Muscle of leg (tissue), 11 donors: ENCODE results near the gene HOXC6. TPM values are rescaled to one million over a fixed set of nuclear protein-coding genes. Genes with fewer than 3 reads are reported as not detected.
A peak's percentile ranks its signal among the peaks of the same experiment; 100 is the strongest.

Experiments used
- DNase-seq: peaks from one replicate; pipeline ENCODE4 v3.0.0; 2013
- H3K27ac ChIP-seq: one replicate; pipeline ENCODE4 v1.5.1; 2013; ENCODE audit warnings: mild to moderate bottlenecking, low read length, control low read depth
- H3K27me3 ChIP-seq: one replicate; pipeline ENCODE4 v1.6.1; 2013; ENCODE audit warnings: low read length; ENCODE audit not compliant: control insufficient read depth, insufficient read depth
- H3K36me3 ChIP-seq: one replicate; pipeline ENCODE4 v1.6.1; 2013; ENCODE audit warnings: low read length; ENCODE audit not compliant: control insufficient read depth, insufficient read depth
- H3K4me1 ChIP-seq: one replicate; pipeline ENCODE4 v1.6.1; 2013; ENCODE audit warnings: low read length; ENCODE audit not compliant: control insufficient read depth, insufficient read depth
- H3K4me3 ChIP-seq: one replicate; pipeline ENCODE4 v1.5.1; 2013; ENCODE audit warnings: low read length, control low read depth
- H3K9me3 ChIP-seq: replicated peaks from 2 replicates; pipeline ENCODE4 v1.6.1; 2013; ENCODE audit warnings: low read depth, low read length; ENCODE audit not compliant: control insufficient read depth
- WGBS: methylation state at CpG from one replicate; pipeline ENCODE4 v1.1.5; 2013; ENCODE audit warnings: missing lambda C conversion rate; ENCODE audit not compliant: insufficient coverage; 5-methylcytosine and 5-hydroxymethylcytosine counted together
- polyA plus RNA-seq, 8 donors: library from polyadenylated mRNA; unstranded; fragments of 120-200 nt; gene quantifications; one replicate each; pipeline versions ENCODE4 v1.2.1 to v1.2.3, GENCODE V29; 2013; ENCODE audit warnings: inconsistent platforms in 1 of 8, low replicate concordance in 1 of 8; ENCODE audit not compliant: insufficient read length in 8 of 8, insufficient read depth in 1 of 8
- total RNA-seq: library from RNA; stranded (reverse); fragments of 120-200 nt; gene quantifications from one replicate; pipeline ENCODE4 v1.2.4, GENCODE V29; 2013

HOXC6 gene
- total and polyA plus RNA-seq, 9 donors, result 4.1 to 22.5 (median 16.0) TPM

- peak overlapping the region; percentile 42 for H3K4me3 ChIP-seq
- H3K9me3 ChIP-seq, result no peaks in the 10 kb centered on the region
- H3K36me3 ChIP-seq, result peaks cover 8% of the 10 kb centered on the region
- WGBS, result 19% methylated on average over 30 of the region's 51 CpGs
- DNase-seq, result no peak
- H3K4me1 ChIP-seq, result peaks cover 62% of the 10 kb centered on the region
- H3K27ac ChIP-seq, result peak overlapping the region; percentile 54
- peaks cover 65% of the 10 kb centered on the region for H3K27me3 ChIP-seq
Observed at GRCh38 chr12:54009171-54010052, 18.8 kb upstream of the HOXC6 start.

DNA sequence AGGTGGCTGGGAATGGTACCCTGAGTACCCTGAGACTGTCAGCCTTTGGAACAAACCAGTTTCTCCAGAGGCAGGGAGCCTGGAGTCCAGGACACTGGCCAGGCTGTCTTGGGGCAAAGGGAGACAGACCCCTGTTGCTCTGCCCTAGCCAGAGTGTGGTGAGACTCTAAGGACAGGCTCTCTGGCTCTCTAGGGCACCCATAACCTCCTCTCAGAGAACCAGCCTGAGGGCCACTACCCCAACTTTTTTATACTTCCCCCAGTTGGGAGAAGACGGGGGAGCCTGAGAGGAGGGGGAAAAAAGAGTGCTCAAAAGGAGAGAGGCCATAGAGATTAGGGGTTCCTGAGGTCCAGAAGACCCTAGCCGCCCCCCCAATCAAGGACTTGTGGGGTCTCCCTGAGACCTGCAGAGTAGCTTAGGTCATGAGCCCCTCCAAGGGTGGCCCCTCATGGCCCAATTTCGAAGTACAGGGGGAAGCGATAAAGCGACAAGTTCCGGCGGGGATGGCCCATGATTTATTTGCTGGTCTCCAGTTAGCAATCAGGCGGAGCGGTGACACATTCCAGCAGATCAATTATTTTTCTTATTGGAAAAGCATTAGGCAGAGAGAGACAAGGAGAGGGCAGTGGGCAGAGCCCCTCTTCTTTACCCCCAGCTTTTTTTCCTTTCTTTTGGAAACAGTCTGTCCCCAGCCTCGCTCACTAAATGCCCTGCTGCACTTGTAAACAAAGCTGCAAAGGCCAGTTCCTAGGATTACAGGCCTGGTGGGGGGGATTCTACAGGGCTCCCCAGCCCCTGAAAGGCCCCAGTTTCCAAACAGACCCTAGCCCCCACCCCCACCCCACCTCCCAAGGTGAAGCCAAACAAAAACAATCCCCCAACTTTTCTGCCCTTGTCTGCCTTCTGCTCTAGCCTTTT lies 17.9 kb upstream of the HOXC6 start:
- 79% methylated on average over 1 of the region's 10 CpGs for WGBS
- peak overlapping the region; percentile 42 for H3K4me3 ChIP-seq
- H3K27ac ChIP-seq, result peak overlapping the region; percentile 54
- peaks cover 8% of the 10 kb centered on the region for H3K36me3 ChIP-seq
- no peaks in the 10 kb centered on the region for H3K9me3 ChIP-seq
- peaks cover 62% of the 10 kb centered on the region for H3K4me1 ChIP-seq
- peaks cover 67% of the 10 kb centered on the region for H3K27me3 ChIP-seq
- no peak for DNase-seq

DNA sequence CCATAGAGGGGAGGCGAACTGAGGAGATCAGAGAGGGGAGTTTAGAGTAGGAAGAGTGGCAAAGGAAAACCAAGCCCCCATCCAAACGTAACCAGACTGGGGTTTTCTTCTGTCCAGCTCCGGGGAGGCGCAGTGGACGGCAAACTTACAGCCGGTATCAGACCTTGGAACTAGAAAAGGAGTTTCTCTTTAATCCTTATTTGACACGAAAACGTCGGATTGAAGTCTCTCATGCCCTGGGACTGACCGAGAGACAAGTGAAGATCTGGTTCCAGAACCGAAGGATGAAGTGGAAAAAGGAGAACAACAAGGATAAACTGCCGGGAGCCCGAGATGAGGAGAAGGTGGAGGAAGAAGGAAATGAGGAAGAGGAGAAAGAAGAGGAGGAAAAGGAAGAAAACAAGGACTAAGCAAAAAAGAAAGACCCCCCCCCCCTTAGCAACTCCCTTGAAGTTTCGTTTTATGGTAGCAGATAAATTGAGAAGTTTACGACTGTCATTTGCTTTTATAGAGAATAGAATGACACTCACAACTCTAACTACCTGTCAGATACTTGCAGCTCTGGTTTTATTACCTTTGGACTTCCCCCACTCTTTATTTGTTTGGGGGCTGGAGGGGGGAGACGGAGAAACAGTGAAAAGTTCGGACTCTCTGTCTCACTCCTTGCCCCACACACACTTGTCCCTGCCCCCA lies 17.1 kb upstream of the HOXC6 start:
- WGBS, result 64% methylated on average over 5 of the region's 17 CpGs
- no peaks in the 10 kb centered on the region for H3K9me3 ChIP-seq
- peak overlapping the region; percentile 38 for H3K27ac ChIP-seq
- H3K4me3 ChIP-seq, result no peak overlapping the region
- peaks cover 8% of the 10 kb centered on the region for H3K36me3 ChIP-seq
- peaks cover 67% of the 10 kb centered on the region for H3K27me3 ChIP-seq
- peaks cover 62% of the 10 kb centered on the region for H3K4me1 ChIP-seq
- no peak for DNase-seq

DNA sequence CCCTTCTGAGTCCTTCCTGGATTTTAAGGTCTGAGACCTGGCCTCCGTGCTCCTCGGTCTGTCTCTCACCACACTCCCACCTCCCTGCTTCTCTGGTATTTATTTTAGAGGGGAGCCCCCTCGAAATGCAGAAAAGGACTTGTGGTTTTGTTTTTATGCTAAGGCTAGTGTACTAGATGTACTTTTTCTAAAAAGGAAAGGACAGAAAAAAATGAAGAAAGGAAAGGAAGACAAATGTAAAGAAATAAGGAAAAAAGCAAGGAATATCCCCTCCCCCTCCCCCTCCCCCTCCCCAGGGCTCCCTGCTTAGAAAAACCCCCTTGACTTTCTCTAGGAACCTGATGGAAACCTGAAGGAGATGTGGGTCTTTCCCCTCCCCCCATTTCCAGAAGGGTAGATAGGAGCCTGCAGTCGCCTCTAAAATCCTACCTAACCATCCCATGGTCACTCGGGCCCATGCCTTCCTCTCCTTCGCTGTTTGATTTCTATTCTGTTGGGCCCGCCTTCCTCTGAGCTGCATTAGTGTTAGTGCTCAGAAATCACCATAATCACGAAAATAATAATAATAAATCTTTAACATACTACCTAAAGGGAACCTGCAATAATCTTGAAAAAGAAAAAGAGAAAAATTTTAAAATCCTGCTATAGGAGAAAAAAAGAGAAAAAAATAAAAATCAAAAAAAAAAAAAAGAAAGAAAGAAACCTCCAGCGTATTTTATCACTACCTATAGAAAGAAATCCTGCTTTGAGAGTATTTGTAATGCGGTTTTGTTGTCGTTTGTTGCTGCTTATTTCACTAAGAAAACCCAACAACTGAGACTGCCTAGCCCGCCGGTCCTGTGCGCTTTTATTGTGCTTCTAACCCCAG lies 16.3 kb upstream of the HOXC6 start:
- Histone ChIP-seq H3K9me3 (no peaks in the 10 kb centered on the region), H3K4me3 (no peak overlapping the region), H3K4me1 (peaks cover 57% of the 10 kb centered on the region), H3K27ac (peak overlapping the region; percentile 38), H3K36me3 (peaks cover 3% of the 10 kb centered on the region), H3K27me3 (peaks cover 61% of the 10 kb centered on the region)
- no peak for DNase-seq
- WGBS, result 60% methylated on average over 1 of the region's 14 CpGs

DNA sequence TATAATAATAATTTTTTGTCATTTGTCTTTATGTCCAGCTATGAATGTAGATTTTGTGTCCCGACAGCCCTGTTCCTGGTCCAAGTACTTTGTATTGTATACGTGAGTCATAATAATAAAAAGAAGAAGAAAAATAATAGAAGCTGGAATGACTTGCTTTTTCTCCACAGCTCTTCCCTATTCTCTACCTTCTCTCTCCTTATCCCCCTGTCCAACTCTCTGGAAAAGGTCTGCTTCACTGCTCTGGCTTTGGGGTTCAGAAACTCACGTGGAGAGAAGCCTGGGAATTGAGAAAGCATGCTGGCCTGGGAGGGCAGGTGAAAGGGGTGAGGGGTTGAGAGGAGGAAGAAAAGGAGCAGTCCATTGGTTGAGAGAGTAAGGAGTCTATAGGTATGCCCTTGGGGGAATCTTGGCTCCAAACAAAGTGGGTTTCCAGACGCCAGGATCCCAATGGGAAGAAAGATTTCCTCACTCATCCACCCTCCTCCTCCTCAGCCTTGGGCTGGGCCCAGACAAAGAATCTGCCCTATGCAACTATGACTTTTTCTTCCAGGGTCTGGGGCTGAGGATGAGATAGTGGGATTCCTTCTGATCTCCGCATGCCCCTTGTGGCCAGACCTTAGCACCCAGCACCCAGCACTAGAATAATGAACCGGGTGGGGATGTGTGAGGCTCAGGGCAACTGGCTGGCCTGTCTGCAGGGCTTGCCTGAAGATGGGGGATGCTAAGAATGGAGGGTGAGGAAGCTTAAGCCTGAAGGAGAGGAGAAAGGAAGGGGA lies 15.4 kb upstream of the HOXC6 start:
- no peak for DNase-seq
- Histone ChIP-seq H3K9me3 (no peaks in the 10 kb centered on the region), H3K36me3 (peaks cover 3% of the 10 kb centered on the region), H3K4me3 (no peak overlapping the region), H3K4me1 (peaks cover 54% of the 10 kb centered on the region), H3K27ac (peak overlapping the region; percentile 91), H3K27me3 (peaks cover 63% of the 10 kb centered on the region)
- 33% methylated on average over 1 of the region's 6 CpGs for WGBS

GRCh38 chr12:54014377-54015017 lies 13.7 kb upstream of the HOXC6 start:
- H3K9me3 ChIP-seq, result no peaks in the 10 kb centered on the region
- DNase-seq, result peak; percentile 68
- H3K27ac ChIP-seq, result peak overlapping the region; percentile 100
- H3K4me3 ChIP-seq, result peak overlapping the region; percentile 24
- H3K4me1 ChIP-seq, result peaks cover 52% of the 10 kb centered on the region
- H3K36me3 ChIP-seq, result peaks cover 3% of the 10 kb centered on the region
- H3K27me3 ChIP-seq, result peaks cover 67% of the 10 kb centered on the region
- 41% methylated on average over 10 of the region's 36 CpGs for WGBS

DNA sequence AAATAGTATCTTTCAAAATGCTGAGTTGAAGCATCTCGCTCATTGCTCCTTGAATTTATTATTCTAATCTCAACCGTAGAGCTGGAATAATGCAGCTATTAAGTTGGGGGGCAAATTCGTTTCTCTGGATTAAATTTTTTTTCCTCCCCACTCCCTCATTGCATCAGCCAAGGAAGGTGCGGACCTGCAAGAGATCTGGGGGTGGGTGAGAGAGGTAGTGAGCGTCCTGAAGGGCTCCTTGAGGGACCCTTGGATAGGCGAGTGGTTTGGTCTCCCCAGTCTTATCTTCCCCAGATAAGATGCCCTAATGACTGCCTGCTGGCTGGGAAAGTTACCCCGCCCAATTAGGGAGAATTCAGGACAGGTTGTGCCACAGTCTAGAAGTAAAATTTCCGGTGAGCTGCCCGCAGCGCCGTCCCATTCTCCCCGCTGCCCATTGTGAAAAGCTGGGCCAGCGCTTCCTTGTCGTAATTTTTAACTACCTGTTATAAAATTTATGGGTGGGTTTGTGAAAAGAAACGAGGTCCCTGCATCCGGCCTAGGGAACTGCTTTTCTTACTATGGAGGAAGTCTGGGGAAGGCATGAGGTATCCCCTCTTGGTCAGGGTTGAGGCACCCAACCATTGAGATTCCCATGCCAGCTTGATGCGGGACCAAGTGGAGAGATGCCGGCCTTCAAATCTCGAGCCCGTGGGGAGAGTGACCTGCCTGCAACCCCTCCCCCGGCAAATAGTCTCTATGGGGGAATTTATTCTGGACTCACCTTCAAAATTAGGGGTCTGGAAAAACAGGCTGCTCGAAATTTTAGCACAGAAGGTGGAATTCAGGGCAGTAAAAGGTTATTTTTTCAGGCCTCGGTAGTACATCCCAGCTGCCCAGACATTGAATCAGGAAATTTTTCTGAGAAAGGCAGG lies 13.0 kb upstream of the HOXC6 start:
- Histone ChIP-seq H3K27ac (peak overlapping the region; percentile 100), H3K4me1 (peaks cover 56% of the 10 kb centered on the region), H3K4me3 (no peak overlapping the region), H3K36me3 (peaks cover 3% of the 10 kb centered on the region), H3K9me3 (no peaks in the 10 kb centered on the region), H3K27me3 (peaks cover 65% of the 10 kb centered on the region)
- DNase-seq, result no peak
- WGBS, result 61% methylated on average over 4 of the region's 23 CpGs

GRCh38 chr12:54016051-54016450 lies 12.2 kb upstream of the HOXC6 start:
- Histone ChIP-seq H3K4me3 (peak overlapping the region; percentile 86), H3K27ac (peak overlapping the region; percentile 100), H3K36me3 (peaks cover 3% of the 10 kb centered on the region), H3K9me3 (no peaks in the 10 kb centered on the region), H3K4me1 (peaks cover 63% of the 10 kb centered on the region), H3K27me3 (peaks cover 62% of the 10 kb centered on the region)
- no CpG with 5 or more reads among the region's 3 CpGs for WGBS
- DNase-seq, result no peak
